GM12873 (cell line): ENCODE data around the gene SNX6.

Source experiments
- TF ChIP-seq, protein P1 (sequence below): IDR thresholded peaks from 2 replicates; pipeline ENCODE4 v1.5.1; 2012; ENCODE audit warnings: low read depth, mild to moderate bottlenecking, moderate library complexity, low read length, control low read depth; ENCODE audit not compliant: insufficient read depth; ENCODE audit errors: missing control alignments

The SNX6 gene

DNA sequence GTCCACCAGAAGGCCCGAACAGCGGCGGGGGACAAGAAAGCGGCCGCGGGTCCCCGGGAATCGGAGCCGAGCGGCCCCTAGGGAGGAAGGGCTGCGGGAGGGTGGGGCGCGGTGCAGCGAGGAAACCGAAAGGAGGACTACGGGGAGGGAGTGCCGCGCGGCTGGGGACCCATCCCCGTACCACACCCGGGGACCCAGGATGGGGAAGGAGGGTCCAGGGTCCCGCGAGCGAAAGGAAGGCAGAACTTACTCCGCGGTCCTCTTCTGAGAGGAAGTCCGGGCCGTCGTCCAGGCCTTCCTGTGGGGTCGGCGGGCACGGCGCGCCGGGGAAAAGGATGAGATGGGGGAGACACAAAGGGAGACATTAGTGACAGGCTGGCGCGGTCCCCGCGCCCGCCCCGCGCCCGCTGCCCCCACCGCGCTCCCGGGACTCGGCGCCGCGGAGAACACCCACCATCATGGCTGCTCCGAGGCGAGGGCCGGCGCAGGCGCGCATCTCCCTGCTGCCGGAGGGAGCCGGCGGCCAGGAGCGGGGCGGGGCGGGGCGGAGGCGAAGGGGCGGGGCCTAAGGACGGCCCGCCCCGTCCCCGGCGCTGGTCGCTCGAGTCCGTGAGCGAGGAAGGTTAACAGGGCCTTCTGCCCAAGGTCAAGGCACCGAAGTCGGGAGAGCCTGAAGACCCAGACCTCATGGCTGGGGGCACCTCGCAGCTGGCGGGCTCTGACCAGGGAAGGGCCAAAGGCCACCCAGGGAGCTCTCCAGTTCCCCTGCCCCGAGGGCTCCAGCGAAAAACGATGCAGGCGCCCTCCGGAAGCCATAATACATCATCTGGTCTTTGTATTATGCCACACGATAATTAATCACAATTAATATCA is at the start of gene SNX6:
SNX6 (minus strand) TSS at position 492 of the 873 bp plus-strand sequence; CDS start at position 460, 32 bp downstream.
- TF ChIP-seq, protein P1, sequence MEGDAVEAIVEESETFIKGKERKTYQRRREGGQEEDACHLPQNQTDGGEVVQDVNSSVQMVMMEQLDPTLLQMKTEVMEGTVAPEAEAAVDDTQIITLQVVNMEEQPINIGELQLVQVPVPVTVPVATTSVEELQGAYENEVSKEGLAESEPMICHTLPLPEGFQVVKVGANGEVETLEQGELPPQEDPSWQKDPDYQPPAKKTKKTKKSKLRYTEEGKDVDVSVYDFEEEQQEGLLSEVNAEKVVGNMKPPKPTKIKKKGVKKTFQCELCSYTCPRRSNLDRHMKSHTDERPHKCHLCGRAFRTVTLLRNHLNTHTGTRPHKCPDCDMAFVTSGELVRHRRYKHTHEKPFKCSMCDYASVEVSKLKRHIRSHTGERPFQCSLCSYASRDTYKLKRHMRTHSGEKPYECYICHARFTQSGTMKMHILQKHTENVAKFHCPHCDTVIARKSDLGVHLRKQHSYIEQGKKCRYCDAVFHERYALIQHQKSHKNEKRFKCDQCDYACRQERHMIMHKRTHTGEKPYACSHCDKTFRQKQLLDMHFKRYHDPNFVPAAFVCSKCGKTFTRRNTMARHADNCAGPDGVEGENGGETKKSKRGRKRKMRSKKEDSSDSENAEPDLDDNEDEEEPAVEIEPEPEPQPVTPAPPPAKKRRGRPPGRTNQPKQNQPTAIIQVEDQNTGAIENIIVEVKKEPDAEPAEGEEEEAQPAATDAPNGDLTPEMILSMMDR = no peak

DNA sequence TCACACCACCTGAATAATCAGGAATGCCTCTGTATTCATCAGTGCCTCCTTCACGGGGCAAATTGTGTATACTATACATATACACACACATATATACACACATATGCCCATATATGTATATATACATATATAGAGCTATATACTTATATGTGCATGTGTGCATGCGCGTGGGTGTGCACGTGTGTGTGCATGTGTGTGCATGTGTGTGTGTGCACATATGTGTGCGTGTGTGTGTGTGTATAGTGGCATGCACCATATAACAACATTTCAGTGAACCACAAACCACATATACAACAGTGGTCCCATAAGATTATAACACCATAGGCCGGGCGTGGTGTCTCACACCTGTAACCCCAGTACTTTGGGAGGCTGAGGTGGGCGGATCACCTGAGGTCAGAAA is 48.8 kb upstream of the SNX6 start:
- TF ChIP-seq, protein P1 = no peak

DNA sequence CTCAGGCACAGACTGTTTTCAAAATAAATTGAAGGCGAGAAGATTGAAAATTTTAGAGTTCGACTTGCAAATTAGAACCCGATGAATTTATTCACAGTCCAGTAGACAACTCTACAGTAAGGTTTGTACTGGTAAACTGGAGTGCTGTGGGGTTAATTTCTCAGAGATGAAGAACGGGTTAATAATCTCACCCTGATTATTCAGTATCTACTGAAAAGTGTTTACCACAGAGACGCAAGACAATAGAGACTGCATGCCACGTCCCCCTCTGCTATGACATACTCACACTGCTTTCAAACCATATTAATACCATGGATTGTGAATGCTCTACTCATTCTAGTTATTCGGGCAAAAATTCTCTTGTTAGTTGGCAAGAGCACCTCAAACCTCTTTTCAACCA is 48.4 kb upstream of the SNX6 start:
- TF ChIP-seq, protein P1 = no peak

DNA sequence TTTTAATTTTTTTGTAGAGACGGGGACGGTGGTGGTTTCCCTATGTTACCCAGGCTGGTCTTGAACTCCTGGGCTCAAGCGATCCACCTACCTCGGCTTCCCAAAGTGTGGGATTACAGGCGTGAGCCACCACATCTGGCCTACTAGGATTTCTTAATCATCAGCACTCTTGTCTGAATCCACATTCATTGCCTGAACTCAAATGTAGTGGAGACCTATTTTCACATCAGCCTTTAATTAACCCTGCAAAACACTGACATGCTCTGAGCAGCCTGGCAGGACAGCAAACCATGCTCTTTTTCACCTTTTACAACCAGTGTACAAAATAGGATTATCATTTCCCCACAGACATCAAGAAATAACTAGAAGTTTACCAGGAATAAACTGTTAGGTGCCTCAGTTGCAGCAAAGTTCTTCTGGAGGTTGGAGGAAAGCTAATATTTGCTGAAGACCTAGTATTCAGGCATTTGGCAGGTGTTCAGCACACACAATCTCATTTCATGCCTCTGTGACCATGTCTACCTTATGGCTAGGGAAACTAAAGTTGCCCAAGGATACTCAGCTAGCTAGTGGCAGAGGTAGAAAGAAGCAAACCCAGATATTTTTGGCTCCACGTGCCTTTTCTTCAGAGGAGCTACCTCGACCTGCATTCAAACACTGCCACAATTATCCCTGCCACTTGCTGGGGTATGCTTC is 46.7 kb upstream of the SNX6 start:
- TF ChIP-seq, protein P1 = no peak

DNA sequence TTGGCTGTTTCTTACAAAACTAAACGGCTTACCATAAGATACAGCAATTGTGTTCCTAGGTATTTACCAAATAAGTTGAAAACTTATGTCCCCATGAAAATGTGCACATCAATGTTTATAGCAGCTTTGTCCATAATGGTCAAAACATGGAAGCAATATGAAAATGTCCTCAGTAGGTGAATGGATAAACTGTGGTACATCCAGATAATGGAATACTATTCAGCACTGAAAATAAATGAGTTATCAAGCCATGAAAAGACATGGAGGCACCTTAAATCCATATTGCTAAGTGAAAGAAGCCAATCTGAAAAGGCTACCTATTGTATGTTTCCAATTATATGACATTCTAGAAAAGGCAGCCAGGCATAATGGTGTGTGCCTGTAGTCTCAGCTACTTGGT is 43.8 kb upstream of the SNX6 start:
- TF ChIP-seq, protein P1 = no peak

DNA sequence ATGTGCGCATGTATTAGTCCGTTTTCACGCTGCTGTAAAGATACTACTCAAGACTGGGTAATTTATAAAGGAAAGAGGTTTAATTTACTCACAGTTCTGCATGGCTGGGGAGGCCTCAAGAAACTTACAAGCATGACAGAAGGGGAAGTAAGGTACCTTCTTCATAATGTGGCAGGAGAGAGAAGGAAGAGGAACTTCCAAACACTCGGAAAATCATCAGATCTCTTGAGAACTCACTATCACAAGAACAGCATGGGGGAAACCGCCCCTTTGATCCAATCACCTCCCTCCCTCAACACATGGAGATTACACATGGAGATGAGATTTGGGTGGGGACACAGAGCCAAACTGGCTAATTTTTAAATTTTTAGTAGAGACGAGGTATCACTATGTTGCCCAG is 41.8 kb upstream of the SNX6 start:
- TF ChIP-seq, protein P1 = no peak

DNA sequence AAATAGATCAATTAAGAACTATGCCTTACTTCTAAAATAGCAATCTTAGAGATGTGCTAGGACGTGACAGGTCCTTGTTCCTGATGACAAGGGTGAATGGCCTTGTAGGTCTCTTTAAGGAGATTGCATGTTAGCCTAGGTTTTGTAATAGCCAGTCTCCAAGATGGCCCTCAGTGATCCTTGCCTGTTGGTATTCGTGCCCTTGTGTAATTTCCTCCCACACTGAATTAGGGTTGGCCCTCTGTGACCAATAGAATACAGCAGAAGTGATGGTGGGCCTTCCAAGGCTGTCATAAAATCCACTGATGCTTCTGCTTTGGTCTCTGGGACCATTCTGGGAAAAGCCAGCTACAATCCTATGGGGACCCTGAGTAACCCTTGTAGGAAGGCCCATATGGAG is 38.2 kb upstream of the SNX6 start:
- TF ChIP-seq, protein P1 = no peak
